SK-N-MC (cell line): Measurements from ENCODE around the gene CHAF1B.

Experiments used
- DNase-seq: peaks from one replicate; pipeline ENCODE4 v3.0.0-alpha.2; 2011; ENCODE audit warnings: low read depth, low spot score
- H3K27ac ChIP-seq: fragments of 200-600 bp; sonication (generic); 2 replicates; pipeline ENCODE4 v1.5.1; 2016; ENCODE audit warnings: mixed run types
- H3K36me3 ChIP-seq: fragments of 200-600 bp; sonication (generic); 2 replicates; pipeline ENCODE4 v1.6.1; 2017; ENCODE audit warnings: antibody characterized with exemption, low read length, mixed read lengths; ENCODE audit not compliant: insufficient read depth
- H3K4me3 ChIP-seq: fragments of 200-600 bp; sonication (generic); 2 replicates; pipeline ENCODE4 v1.5.1; 2016
- H3K9ac ChIP-seq: fragments of 200-600 bp; sonication (generic); 2 replicates; pipeline ENCODE4 v1.8.0; 2017; ENCODE audit warnings: mixed run types, mixed read lengths; ENCODE audit not compliant: insufficient read length
- H3K9me3 ChIP-seq: fragments of 200-600 bp; sonication (generic); 2 replicates; pipeline ENCODE4 v1.6.1; 2017; ENCODE audit warnings: low read depth, mild to moderate bottlenecking, antibody characterized with exemption, low read length, moderate library complexity, mixed read lengths
- EZH2 ChIP-seq: fragments of 200-600 bp; sonication (generic); IDR thresholded peaks from one replicate; pipeline ENCODE4 v1.6.1; 2017; ENCODE audit warnings: antibody characterized with exemption
- FOXP2 ChIP-seq: optimal IDR thresholded peaks from 2 replicates; pipeline ENCODE3; 2011; ENCODE audit warnings: mild to moderate bottlenecking, moderate library complexity; ENCODE audit not compliant: insufficient read depth; ENCODE audit errors: extremely low read length, control extremely low read depth
- POLR2AphosphoS5 ChIP-seq: IDR thresholded peaks from 2 replicates; pipeline ENCODE4 v1.6.1; 2012; ENCODE audit warnings: mild to moderate bottlenecking, low read depth, low read length, borderline replicate concordance

Gene CHAF1B

GRCh38 chr21:36429947-36430546, 44.9 kb downstream of the CHAF1B start:
- Histone ChIP-seq H3K9ac (no peak overlapping the region), H3K9me3 (no peaks in the 10 kb centered on the region), H3K36me3 (no peaks in the 10 kb centered on the region), H3K27ac (no peak overlapping the region), H3K4me3 (no peak overlapping the region)
- DNase-seq, result no peak
- TF ChIP-seq EZH2, result no peak
- TF ChIP-seq POLR2AphosphoS5, result no peak
- no peak for TF ChIP-seq FOXP2

DNA sequence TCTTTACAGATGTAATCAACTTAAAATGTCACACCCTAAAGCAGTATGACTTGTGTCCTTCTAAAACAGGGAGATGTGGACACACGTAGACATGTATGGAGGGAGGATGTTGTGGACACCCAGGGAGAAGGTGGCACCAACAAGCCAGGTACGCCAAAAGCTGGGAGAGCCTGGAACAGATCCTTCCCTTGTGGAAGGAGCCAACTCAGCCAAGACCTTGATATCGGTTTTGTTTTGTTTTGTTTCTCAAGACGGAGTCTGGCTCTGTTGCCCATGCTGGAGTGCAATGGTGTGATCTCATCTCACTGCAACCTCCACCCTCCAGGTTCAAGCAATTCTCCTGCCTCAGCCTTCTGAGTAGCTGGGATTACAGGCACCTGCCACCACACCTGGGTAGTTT, 45.6 kb downstream of the CHAF1B start:
- Histone ChIP-seq H3K9me3 (no peaks in the 10 kb centered on the region), H3K4me3 (no peak overlapping the region), H3K27ac (no peak overlapping the region), H3K36me3 (no peaks in the 10 kb centered on the region), H3K9ac (no peak overlapping the region)
- TF ChIP-seq POLR2AphosphoS5 (no peak), EZH2 (no peak), FOXP2 (no peak)
- DNase-seq, result no peak

DNA sequence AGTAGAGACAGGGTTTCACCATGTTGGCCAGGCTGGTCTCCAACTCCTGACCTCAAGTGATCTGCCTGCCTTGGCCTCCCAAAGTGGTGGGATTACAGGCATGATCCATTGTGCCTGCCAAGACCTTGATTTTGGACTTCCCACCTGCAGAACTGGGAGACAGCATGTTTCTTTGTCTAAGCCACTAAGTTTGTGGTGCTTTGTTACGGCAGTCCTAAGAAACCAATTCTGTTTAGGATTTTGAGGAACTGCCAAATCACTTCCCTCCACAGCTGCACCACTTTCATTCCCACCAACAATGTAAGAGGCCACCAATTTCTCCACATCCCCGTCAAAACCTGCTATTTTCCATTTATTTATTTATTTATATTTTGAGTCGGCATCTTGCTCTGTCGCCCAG, 46.1 kb downstream of the CHAF1B start:
- Histone ChIP-seq H3K36me3 (no peaks in the 10 kb centered on the region), H3K9me3 (no peaks in the 10 kb centered on the region), H3K9ac (no peak overlapping the region), H3K27ac (no peak overlapping the region), H3K4me3 (no peak overlapping the region)
- no peak for TF ChIP-seq EZH2
- TF ChIP-seq FOXP2, result no peak
- TF ChIP-seq POLR2AphosphoS5, result no peak
- DNase-seq, result no peak

DNA sequence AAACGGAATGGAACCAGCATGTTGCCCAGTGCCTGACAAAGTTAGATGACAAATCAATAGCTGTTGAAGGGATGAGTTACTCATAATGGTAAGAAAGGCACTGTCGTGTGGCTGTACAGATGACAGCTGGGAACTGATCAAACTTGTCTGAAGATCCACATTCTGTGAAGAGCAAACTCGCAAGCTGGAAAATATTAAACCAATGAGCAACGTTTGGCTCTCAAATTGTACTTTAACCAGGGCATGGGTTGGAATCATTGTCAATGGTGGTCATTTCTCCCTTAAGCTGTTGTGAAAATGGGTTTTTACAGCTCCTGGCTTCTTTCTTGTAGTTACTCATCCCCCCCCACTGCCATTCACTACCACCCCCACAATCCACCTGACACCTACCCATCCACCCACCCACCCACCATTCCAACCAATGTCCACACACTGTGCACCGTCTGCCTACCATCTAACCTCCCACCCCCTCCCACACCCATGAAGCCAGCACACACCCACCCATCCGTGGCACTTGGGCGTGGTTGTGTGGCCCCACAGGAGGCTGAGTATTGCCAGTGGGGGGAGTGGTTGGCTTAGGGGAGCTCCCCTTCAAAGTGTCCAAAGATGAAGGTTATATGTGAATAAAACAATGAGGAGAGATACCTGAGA, 48.0 kb downstream of the CHAF1B start:
- Histone ChIP-seq H3K9me3 (no peaks in the 10 kb centered on the region), H3K27ac (no peak overlapping the region), H3K4me3 (no peak overlapping the region), H3K36me3 (no peaks in the 10 kb centered on the region), H3K9ac (no peak overlapping the region)
- no peak for TF ChIP-seq POLR2AphosphoS5
- no peak for TF ChIP-seq FOXP2
- no peak for TF ChIP-seq EZH2
- DNase-seq, result no peak

GRCh38 chr21:36434144-36434543, 49.0 kb downstream of the CHAF1B start:
- DNase-seq, result no peak
- no peaks in the 10 kb centered on the region for H3K9me3 ChIP-seq
- no peaks in the 10 kb centered on the region for H3K36me3 ChIP-seq
- H3K27ac ChIP-seq, result no peak overlapping the region
- TF ChIP-seq FOXP2, result no peak
- no peak for TF ChIP-seq EZH2
- TF ChIP-seq POLR2AphosphoS5, result no peak
- H3K4me3 ChIP-seq, result no peak overlapping the region
- no peak overlapping the region for H3K9ac ChIP-seq

DNA sequence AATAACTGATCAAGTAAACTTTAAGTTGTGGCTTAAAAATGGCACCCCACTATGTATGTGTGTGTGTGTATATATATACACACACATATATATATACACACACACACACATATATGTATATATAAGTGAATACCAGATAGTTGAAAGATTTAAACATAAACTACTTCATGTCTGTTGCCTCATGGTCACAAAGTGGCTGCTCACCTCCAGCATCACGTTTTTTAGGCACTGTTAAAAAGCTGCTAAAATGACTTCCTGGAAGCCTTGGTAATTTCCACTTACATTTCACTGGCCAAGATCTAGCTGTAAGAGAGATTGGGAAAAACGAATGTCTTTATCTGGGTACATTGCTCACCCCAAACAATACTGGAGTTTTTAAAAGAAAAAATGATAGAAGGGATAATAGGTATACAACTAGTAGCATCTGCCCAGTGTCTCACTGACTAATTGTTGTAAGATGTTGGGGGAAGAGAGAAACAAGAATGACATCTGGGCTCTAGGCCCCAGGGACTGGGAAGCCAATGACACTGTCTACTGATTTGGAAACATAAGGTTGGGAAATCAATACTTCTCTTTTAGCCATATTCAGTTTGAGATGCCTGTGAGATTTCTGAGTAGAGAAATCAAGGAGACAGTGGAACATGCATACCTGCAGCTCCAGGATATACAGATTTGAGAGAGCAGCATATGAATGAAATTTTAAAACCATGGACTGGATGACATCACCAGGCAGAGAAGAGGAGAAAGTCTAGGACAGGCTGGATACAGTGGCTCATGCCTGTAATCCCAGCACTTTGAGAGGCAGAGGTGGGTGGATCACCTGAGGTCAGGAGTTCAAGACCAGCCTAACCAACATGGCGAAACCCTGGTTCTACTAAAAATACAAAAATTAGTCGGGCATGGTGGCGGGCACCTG, 51.9 kb downstream of the CHAF1B start:
- DNase-seq, result no peak
- TF ChIP-seq POLR2AphosphoS5 (no peak), FOXP2 (no peak), EZH2 (no peak)
- Histone ChIP-seq H3K36me3 (no peaks in the 10 kb centered on the region), H3K27ac (no peak overlapping the region), H3K9me3 (no peaks in the 10 kb centered on the region), H3K9ac (no peak overlapping the region), H3K4me3 (no peak overlapping the region)

- TF ChIP-seq EZH2, result no peak
- TF ChIP-seq FOXP2, result no peak
- no peak for TF ChIP-seq POLR2AphosphoS5
- H3K9ac ChIP-seq, result no peak overlapping the region
- no peak for DNase-seq
- no peaks in the 10 kb centered on the region for H3K36me3 ChIP-seq
- no peak overlapping the region for H3K4me3 ChIP-seq
- H3K27ac ChIP-seq, result no peak overlapping the region
- no peaks in the 10 kb centered on the region for H3K9me3 ChIP-seq
Measured at GRCh38 chr21:36437745-36438128, 52.5 kb downstream of the CHAF1B start.

DNA sequence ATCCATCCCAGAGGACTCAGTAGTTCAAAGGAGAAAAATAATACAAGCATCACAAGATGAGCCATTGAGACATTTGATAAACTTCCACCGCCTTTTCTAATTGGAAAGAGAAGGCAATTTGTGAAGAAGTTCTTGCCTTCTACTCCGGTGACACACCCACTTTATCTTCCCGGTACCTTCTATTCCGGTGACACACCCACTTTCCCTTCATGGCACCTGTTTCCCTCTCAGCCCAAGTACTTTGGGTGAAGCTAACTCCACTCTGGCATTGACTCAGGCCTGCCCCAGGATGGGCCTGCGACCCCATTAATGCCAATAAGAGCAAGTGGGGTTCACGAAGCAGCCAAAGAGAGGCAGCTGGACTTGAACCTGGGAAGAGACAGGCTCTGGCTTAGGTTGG, 56.5 kb downstream of the CHAF1B start:
- Histone ChIP-seq H3K4me3 (no peak overlapping the region), H3K36me3 (no peaks in the 10 kb centered on the region), H3K9ac (no peak overlapping the region), H3K27ac (no peak overlapping the region), H3K9me3 (no peaks in the 10 kb centered on the region)
- no peak for DNase-seq
- no peak for TF ChIP-seq EZH2
- no peak for TF ChIP-seq POLR2AphosphoS5
- TF ChIP-seq FOXP2, result no peak
